GM12892 (cell line): Measurements from ENCODE around the gene VPS72.

Experiments used
- POLR2A ChIP-seq: IDR thresholded peaks from 2 replicates; pipeline ENCODE4 v1.6.1; 2011; ENCODE audit warnings: low read depth, low read length, control low read depth
- POLR2AphosphoS5 ChIP-seq: IDR thresholded peaks from 2 replicates; pipeline ENCODE4 v1.6.1; 2011; ENCODE audit warnings: low read depth, low read length, control low read depth

- TF ChIP-seq POLR2A (no peak), POLR2AphosphoS5 (no peak)
These were observed 10.0 kb upstream of the VPS72 start for GRCh38 chr1:151199873-151200581.
